Measurements from ENCODE around the gene PTTG2. TPM values are rescaled to one million over a fixed set of nuclear protein-coding genes. Genes with fewer than 3 reads are reported as not detected.

PTTG2 gene
- total RNA-seq, 1 experiment from 2014 or later: not detected

DNA sequence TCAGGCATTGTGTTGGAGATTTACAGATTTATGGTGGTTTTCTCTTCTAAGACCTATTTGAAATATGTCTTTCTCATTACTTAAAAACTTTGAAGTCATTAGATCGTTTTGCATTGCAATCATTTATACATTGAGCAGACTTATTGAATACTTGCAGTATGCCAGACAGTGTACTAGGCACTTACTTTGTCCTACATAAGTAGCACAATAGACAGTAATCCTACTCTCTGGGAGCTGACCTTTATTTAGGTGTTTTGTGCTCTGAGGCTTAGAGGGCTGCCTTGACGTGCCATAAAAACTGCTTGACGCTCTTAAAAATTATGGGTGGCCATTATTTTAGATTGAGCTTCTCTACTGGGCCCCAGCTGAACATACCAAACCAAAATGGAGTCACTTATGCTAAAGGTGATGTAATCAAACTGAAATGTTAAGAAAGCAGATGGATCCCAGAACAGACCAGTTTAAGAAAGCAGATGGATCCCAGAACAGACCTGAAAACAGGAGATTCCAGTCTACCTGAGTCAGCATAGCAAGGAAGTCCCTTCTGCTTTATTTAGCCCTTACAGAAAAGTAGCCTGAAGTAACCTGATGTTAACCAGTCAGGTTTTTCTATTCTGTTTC lies 42.4 kb downstream of the PTTG2 start:
- Mint-ChIP-seq H3K4me1 (ENCODE audit: low read depth, unreplicated experiment) (no peaks in the 10 kb centered on the region), H3K27ac (ENCODE audit: unreplicated experiment) (no peak overlapping the region), H3K27me3 (ENCODE audit: unreplicated experiment) (no peaks in the 10 kb centered on the region), H3K4me3 (ENCODE audit: low read depth, unreplicated experiment) (no peak overlapping the region), H3K36me3 (ENCODE audit: insufficient read depth, unreplicated experiment) (peaks cover 5% of the 10 kb centered on the region), H3K9me3 (ENCODE audit: low read depth, unreplicated experiment) (no peaks in the 10 kb centered on the region)
- BruUV-seq (replicated peaks): no TSS peak
- TF ChIP-seq, protein P1, sequence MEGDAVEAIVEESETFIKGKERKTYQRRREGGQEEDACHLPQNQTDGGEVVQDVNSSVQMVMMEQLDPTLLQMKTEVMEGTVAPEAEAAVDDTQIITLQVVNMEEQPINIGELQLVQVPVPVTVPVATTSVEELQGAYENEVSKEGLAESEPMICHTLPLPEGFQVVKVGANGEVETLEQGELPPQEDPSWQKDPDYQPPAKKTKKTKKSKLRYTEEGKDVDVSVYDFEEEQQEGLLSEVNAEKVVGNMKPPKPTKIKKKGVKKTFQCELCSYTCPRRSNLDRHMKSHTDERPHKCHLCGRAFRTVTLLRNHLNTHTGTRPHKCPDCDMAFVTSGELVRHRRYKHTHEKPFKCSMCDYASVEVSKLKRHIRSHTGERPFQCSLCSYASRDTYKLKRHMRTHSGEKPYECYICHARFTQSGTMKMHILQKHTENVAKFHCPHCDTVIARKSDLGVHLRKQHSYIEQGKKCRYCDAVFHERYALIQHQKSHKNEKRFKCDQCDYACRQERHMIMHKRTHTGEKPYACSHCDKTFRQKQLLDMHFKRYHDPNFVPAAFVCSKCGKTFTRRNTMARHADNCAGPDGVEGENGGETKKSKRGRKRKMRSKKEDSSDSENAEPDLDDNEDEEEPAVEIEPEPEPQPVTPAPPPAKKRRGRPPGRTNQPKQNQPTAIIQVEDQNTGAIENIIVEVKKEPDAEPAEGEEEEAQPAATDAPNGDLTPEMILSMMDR (IDR thresholded peaks at IDR 0.05; ENCODE audit: unreplicated experiment): no peak
- CTCF ChIA-PET: no interaction called here
- no peak for DNase-seq
- intact Hi-C loops (cut with micrococcal nuclease; ENCODE audit: unreplicated experiment): no loop called here

DNA sequence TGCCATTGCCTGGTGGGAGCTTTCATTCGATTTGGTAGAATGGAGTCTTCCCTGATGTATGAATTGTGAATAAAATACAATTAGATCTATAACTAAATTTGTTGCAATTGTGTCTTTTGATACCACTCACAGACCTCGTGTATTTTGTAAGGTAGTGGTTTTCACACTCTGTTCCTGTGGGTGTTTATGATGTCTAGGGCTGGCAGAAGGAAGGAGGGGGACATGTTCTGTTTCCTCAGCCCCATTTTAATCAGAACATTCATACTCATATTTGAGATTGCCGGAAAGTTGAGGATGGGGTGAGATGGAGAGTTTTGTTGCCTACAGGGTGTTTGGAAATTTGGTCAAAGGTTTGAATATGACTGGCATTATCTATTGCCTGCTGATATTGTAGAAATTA lies 42.9 kb downstream of the PTTG2 start:
- no TSS peak for BruUV-seq (replicated peaks)
- Mint-ChIP-seq H3K9me3 (ENCODE audit: low read depth, unreplicated experiment) (no peaks in the 10 kb centered on the region), H3K4me3 (ENCODE audit: low read depth, unreplicated experiment) (no peak overlapping the region), H3K27ac (ENCODE audit: unreplicated experiment) (no peak overlapping the region), H3K27me3 (ENCODE audit: unreplicated experiment) (no peaks in the 10 kb centered on the region), H3K36me3 (ENCODE audit: insufficient read depth, unreplicated experiment) (peaks cover 5% of the 10 kb centered on the region), H3K4me1 (ENCODE audit: low read depth, unreplicated experiment) (no peaks in the 10 kb centered on the region)
- CTCF ChIA-PET: no interaction called here
- TF ChIP-seq, protein P1 (IDR thresholded peaks at IDR 0.05; ENCODE audit: unreplicated experiment): no peak
- intact Hi-C loops (cut with micrococcal nuclease; ENCODE audit: unreplicated experiment): no loop called here
- DNase-seq: no peak

DNA sequence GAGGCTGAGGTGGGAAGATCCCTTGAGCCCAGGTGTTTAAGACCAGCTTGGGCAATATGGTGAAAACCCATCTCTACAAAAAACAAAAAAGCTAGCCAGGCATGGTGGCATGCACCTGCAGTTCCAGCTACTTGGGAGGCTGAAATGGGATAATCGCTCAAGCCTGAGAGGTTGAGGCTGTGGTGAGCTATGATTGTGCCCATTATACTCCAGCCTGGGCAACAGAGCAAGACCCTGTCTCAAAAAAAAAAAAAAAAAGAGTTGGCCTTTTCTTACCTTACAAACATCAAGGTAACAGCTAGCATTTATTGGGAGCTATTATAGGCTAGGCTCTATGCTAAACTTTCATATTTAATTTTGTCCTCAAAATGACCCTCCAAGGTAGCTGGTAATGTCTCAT lies 43.4 kb downstream of the PTTG2 start:
- H3K9me3 Mint-ChIP-seq (ENCODE audit: low read depth, unreplicated experiment): no peaks in the 10 kb centered on the region
- no peak overlapping the region for H3K27ac Mint-ChIP-seq (ENCODE audit: unreplicated experiment)
- TF ChIP-seq, protein P1 (IDR thresholded peaks at IDR 0.05; ENCODE audit: unreplicated experiment): no peak
- intact Hi-C loops (cut with micrococcal nuclease; ENCODE audit: unreplicated experiment): no loop called here
- H3K27me3 Mint-ChIP-seq (ENCODE audit: unreplicated experiment): no peaks in the 10 kb centered on the region
- H3K36me3 Mint-ChIP-seq (ENCODE audit: insufficient read depth, unreplicated experiment): peaks cover 5% of the 10 kb centered on the region
- no TSS peak for BruUV-seq (replicated peaks)
- DNase-seq: no peak
- CTCF ChIA-PET: interaction anchor here (0.7 kb wide), 2 partner anchors 1571 to 1614 kb away, joined by 6 read pairs; no protein-coding TSS in a partner anchor
- H3K4me1 Mint-ChIP-seq (ENCODE audit: low read depth, unreplicated experiment): no peaks in the 10 kb centered on the region
- no peak overlapping the region for H3K4me3 Mint-ChIP-seq (ENCODE audit: low read depth, unreplicated experiment)

DNA sequence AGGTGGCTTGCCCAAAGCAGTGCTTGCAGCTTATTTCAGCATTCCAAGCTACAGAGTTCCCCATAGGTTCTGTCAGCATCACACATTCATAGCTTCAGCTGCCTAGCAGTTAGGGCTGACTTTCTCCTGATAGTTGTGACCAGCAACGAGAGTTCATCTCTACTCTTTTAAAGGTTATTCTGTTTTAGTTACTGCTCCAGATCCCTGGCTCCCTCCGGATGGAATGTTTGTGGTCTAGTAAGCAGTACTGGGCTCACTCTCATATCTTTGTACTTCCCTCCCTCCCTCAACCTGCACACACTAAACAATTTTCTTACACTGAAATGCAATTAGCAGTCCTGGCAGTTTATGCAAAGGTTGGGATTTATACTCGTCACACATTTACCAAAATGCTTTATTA lies 43.9 kb downstream of the PTTG2 start:
- BruUV-seq (replicated peaks): no TSS peak
- TF ChIP-seq, protein P1 (IDR thresholded peaks at IDR 0.05; ENCODE audit: unreplicated experiment): no peak
- no peak overlapping the region for H3K27ac Mint-ChIP-seq (ENCODE audit: unreplicated experiment)
- CTCF ChIA-PET: interaction anchor here (0.7 kb wide), 2 partner anchors 1571 to 1615 kb away, joined by 6 read pairs; no protein-coding TSS in a partner anchor
- H3K4me1 Mint-ChIP-seq (ENCODE audit: low read depth, unreplicated experiment): no peaks in the 10 kb centered on the region
- H3K27me3 Mint-ChIP-seq (ENCODE audit: unreplicated experiment): no peaks in the 10 kb centered on the region
- H3K9me3 Mint-ChIP-seq (ENCODE audit: low read depth, unreplicated experiment): no peaks in the 10 kb centered on the region
- peaks cover 5% of the 10 kb centered on the region for H3K36me3 Mint-ChIP-seq (ENCODE audit: insufficient read depth, unreplicated experiment)
- intact Hi-C loops (cut with micrococcal nuclease; ENCODE audit: unreplicated experiment): no loop called here
- H3K4me3 Mint-ChIP-seq (ENCODE audit: low read depth, unreplicated experiment): no peak overlapping the region
- no peak for DNase-seq

All from Calu3 (cell line).